Stromal cell of bone marrow (primary cell): Measurements from ENCODE around the gene FOXN1.

Experiments used
- DNase-seq: peaks from one replicate; pipeline ENCODE4 v3.0.0-alpha.2; 2012; ENCODE audit warnings: low read depth

FOXN1 gene

GRCh38 chr17:28478712-28479615 is 27.2 kb upstream of the FOXN1 start:
- DNase-seq = peak; percentile 36

DNA sequence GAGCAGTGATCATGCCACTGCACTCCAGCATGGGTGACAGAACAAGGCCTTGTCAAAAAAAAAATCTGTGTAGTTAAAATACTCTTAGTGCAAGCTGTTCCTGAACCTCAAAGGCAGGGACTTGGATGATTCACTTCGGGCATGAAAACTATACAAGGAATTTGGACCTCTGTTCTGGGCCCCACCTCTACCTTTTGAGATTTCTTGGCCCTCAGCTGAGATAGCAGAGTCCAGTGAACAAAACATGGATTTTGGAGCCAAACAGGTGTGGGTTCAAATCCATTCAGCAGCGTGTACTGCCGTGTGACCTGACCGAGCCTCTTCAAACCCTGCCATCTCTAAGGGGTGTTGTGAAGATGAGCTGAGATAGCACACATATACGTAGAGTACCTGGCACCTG is 25.9 kb upstream of the FOXN1 start:
- DNase-seq = no peak

- DNase-seq = no peak
Measured at GRCh38 chr17:28480799-28481571, 25.2 kb upstream of the FOXN1 start.

GRCh38 chr17:28482551-28483199 is 23.5 kb upstream of the FOXN1 start:
- no peak for DNase-seq

GRCh38 chr17:28484296-28484695 is 21.9 kb upstream of the FOXN1 start:
- DNase-seq = no peak

- no peak for DNase-seq
Measured at GRCh38 chr17:28485049-28485448, 21.1 kb upstream of the FOXN1 start.

GRCh38 chr17:28487881-28488532 is 18.1 kb upstream of the FOXN1 start:
- no peak for DNase-seq

DNA sequence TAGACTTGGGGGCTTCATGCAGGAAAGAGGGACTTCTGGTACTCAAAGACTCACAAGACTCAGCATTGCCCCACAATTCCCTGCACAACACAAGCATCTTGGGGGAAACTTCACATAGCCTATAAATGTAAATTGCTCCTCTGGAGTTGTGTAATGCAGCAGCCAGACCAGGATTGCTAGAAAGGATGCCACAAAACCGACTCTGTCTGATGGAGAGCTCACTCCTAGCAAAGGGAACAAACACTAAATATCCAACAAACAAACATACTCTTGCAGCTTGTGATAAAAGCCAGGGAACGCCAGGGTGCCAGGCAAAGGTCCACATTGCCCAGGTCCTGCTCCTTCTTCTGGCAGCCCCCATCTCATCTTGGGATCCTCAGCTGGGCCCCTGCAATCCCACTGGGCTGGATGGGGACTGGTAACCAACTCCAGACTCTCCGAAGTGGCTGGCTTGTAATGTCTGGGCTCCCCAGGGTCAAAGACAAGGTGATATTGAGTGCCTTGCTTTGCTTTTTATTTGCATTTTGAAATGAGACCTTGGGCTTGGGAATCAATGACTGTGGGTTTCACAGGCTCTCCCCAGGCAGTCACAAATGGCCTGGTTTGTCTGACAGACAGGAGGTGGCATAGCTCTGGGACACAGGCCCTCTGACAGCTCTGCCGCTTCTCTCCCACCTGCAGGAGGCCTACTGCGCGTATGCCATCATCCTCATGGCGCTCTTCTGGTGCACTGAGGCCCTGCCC is 17.4 kb upstream of the FOXN1 start:
- no peak for DNase-seq

- DNase-seq = no peak
Measured at GRCh38 chr17:28491286-28491685, 14.9 kb upstream of the FOXN1 start.

GRCh38 chr17:28491860-28492259 is 14.3 kb upstream of the FOXN1 start:
- no peak for DNase-seq

DNA sequence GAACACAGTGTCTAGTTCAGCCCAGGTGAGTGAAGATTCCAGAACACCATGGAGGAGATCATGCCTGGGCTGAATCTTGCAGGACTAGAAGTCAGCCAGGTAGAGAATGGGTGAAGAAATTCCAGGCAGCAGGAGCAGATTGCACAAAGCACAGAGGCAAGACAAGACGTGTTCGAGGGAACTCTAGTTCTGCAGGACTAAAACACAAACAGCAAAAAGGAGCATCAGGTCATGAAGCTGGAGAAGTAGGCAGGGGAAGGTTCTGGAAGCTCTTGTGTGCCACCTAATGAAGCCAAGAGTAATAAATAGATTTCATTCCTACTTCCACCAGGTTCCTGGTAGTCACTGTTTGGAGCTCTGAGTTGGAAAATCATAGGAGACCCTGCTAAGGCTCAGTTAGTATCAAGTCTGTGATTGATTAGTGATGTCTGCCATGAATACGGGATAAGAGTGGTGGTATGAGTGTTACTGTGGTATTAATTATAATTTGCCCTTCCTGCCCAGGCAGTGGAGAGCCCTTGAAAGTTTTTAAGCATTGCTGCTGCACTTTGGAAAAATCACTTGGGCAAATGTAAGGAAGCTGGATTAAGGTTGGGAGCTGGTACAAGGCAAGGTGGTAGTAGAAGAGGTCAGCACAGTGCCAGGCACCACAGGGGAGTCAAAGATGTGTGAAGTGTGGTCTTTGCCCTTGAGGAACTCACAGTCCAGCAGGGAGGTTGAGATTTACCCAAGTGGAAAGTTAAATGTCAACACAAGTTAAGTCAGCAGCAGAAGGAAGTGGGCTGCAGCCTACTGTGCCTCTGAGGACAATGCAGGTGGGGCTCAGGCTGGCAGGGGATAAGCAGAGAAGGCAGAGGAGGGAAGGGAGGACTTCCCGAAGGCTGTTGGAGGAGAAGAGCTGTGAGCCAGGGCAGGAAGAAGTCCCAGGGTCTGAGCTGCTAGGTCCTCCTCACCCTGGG is 13.5 kb upstream of the FOXN1 start:
- DNase-seq = no peak

- peak; percentile 24 for DNase-seq
Measured at GRCh38 chr17:28493460-28493859, 12.7 kb upstream of the FOXN1 start.

DNA sequence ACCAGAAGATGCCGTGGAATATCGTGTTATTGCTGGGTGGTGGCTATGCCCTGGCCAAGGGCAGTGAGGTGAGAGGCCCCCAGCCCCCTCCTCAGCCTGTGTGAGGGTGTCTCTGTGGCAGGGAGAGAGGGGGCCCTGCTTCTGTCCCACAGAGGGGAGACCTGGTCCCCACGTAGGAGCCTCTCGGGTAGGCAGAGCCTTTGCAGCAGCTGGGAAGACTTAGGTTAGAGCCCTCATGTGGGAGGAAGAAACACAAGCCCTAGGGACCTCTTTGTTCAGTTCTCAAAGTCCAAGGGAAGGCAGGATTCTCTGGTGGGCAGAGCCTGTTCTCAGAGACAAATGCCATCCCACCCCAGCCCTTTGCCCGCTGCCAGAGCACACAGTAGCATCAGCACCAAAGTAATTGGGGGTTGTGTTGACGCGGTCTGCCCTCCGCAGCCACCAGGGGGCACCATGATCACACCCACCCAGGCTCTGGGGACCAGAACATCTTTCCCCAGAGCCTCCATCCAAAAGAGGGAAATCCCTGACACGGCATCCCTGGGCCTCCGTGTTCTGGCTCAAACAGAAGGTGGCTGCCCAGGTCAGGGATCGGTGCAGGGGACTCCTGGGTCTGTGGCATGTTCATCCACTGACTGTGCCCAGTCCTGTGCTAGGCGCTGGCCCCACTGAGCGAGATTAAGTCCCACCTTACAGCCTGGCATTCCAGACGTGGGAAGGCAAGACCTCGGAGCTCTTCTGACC is 11.5 kb upstream of the FOXN1 start:
- no peak for DNase-seq

- DNase-seq = no peak
Measured at GRCh38 chr17:28495635-28496034, 10.5 kb upstream of the FOXN1 start.

DNA sequence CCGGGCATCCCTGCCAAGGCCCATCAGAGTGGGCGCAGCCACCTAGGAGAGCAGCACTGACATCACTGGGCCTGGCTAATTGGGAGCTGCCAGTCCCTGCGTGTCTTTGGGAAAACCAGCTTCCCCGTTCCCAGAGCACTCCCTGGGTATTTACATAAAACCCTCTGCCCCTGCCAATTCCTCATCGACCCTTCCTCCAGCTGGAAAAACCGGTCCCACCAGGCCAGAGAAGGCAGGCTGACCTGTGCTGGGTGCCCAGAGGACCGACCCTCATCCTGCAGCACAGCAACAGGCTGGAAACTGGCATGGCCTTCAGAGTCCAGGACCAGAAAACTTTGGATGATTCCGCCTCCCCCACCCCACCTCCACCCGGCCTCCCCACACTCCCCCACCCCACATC is 8.2 kb upstream of the FOXN1 start:
- DNase-seq = no peak

DNA sequence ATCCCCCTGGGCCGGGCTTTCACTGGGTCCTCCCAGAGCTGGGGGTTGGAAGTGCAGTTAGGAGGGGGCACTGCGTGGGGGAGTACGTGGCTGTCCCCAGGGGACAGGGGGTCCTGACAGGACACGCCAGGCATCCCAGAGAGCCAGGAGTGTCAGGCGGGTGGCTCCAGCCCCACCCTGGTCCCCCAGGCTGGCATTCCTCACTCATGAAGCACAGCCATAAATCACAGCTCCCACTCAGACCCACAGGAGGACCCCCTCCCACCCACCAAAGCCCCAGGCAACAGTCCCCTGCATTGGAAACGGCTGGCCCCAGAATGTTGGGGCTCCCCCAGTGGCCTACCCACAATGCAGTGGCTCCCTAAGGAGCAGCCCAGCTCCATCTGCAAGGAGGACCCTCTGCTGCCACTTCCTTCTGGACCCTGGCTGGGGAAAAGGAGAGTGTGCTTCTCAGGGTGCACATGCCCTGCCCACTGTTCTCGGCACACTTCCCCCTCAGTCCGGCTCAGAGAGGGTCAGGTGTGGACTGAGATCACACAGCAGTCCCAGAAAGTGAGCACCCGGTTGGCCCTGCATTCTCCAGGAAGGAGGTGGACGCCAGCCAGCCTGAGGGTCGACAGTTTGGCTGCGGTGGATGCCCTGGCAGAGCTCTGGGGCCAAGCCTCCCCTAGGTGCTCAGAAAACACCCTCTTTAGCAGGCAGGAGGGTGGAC is 7.3 kb upstream of the FOXN1 start:
- no peak for DNase-seq

- no peak for DNase-seq
Measured at GRCh38 chr17:28499364-28499664, 6.8 kb upstream of the FOXN1 start.

- no peak for DNase-seq
Measured at GRCh38 chr17:28499684-28500357, 6.3 kb upstream of the FOXN1 start.
